Bone marrow (tissue), 2 donors: ENCODE measurements around the gene IRF2.

Source experiments
- DNase-seq, 2 donors: peaks; one replicate each; lab custom pipeline; 2025; lab: John Stamatoyannopoulos, UW

Gene IRF2

GRCh38 chr4:184432127-184432922 is 42.0 kb downstream of the IRF2 start:
- no peak for DNase-seq

- DNase-seq, result no peak
These were observed 44.2 kb downstream of the IRF2 start for GRCh38 chr4:184430163-184430562.

- DNase-seq, result no peak
These were observed 45.6 kb downstream of the IRF2 start for GRCh38 chr4:184428787-184429186.

GRCh38 chr4:184427687-184428086 is 46.7 kb downstream of the IRF2 start:
- DNase-seq, result no peak

GRCh38 chr4:184427093-184427492 is 47.3 kb downstream of the IRF2 start:
- DNase-seq, result no peak

- DNase-seq, result no peak
These were observed 49.2 kb downstream of the IRF2 start for GRCh38 chr4:184424993-184425758.

GRCh38 chr4:184424279-184424678 is 50.1 kb downstream of the IRF2 start:
- DNase-seq, result no peak

- DNase-seq, result no peak
These were observed 51.2 kb downstream of the IRF2 start for GRCh38 chr4:184423003-184423686.

- DNase-seq, result no peak
These were observed 52.0 kb downstream of the IRF2 start for GRCh38 chr4:184422378-184422777.

- no peak for DNase-seq
These were observed 52.7 kb downstream of the IRF2 start for GRCh38 chr4:184421533-184422155.

GRCh38 chr4:184420881-184421416 is 53.4 kb downstream of the IRF2 start:
- DNase-seq, result no peak

GRCh38 chr4:184420402-184420801 is 53.9 kb downstream of the IRF2 start:
- DNase-seq, result no peak

GRCh38 chr4:184419976-184420375 is 54.4 kb downstream of the IRF2 start:
- DNase-seq, result no peak

GRCh38 chr4:184417802-184418511 is 56.4 kb downstream of the IRF2 start:
- DNase-seq, result peak in 1 of 2 donors; percentile 85

GRCh38 chr4:184416913-184417734 is 57.2 kb downstream of the IRF2 start:
- peak in 1 of 2 donors; percentile 47 for DNase-seq

GRCh38 chr4:184415071-184415470 is 59.3 kb downstream of the IRF2 start:
- DNase-seq, result no peak

GRCh38 chr4:184413261-184414046 is 60.9 kb downstream of the IRF2 start:
- no peak for DNase-seq

GRCh38 chr4:184410748-184411147 is 63.6 kb downstream of the IRF2 start:
- no peak for DNase-seq

- DNase-seq, result peak in 1 of 2 donors; percentile 56
These were observed 64.2 kb downstream of the IRF2 start for GRCh38 chr4:184409911-184410692.
